Adrenal gland (tissue), 12 donors: ENCODE data around the gene CRIP1. TPM values are rescaled to one million over a fixed set of nuclear protein-coding genes. Genes with fewer than 3 reads are reported as not detected.

Experiments
- DNase-seq, 7 donors: peaks; one replicate each; pipeline ENCODE4 v3.0.0-alpha.2; 2019 to 2020
- H3K27ac ChIP-seq, 5 donors: fragments of 200-600 bp; sonication (generic) in 4 of 5; 1 replicate in 3 of 5; 2 replicates in 2 of 5; pipeline versions ENCODE4 v1.5.1 to v1.8.0; 2016 to 2020; ENCODE audit warnings: mild to moderate bottlenecking in 1 of 5
- H3K27me3 ChIP-seq: fragments of 200-600 bp; 2 replicates; pipeline ENCODE4 v1.8.0; 2021
- H3K36me3 ChIP-seq, 2 donors: fragments of 200-600 bp; replicated peaks in 1 of 2; 1 replicate in 1 of 2; 2 replicates in 1 of 2; pipeline versions ENCODE4 v1.5.1 to v1.8.0; 2018 to 2022
- H3K4me1 ChIP-seq, 2 donors: fragments of 200-600 bp; replicated peaks in 1 of 2; 1 replicate in 1 of 2; 2 replicates in 1 of 2; pipeline versions ENCODE4 v1.5.1 to v1.8.0; 2018 to 2021
- H3K4me3 ChIP-seq, 4 donors: fragments of 200-600 bp; sonication (generic) in 3 of 4; one replicate each; pipeline ENCODE4 v1.5.1; 2016 to 2018
- H3K9me3 ChIP-seq, 3 donors: fragments of 200-600 bp; sonication (generic) in 1 of 3; replicated peaks in 1 of 3; 1 replicate in 2 of 3; 2 replicates in 1 of 3; pipeline versions ENCODE4 v1.5.1 to v1.8.0; 2016 to 2021
- POLR2A ChIP-seq, 2 donors: fragments of 450-650 bp; IDR thresholded peaks; one replicate each; pipeline ENCODE4 v1.6.1; 2017; ENCODE audit warnings: antibody characterized with exemption in 2 of 2, mild to moderate bottlenecking in 2 of 2, moderate library complexity in 1 of 2
- WGBS, 4 donors: extraction: QIAGEN DNeasy Blood & Tissue Kit in 2 of 4; methylation state at CpG; one replicate each; pipeline versions ENCODE4 v1.1.5 to v1.1.7; 2013 to 2017; 5-methylcytosine and 5-hydroxymethylcytosine counted together
- intact Hi-C, 2 donors: fragments of 100-400 bp; cut with DNase I; formaldehyde crosslinking; loops; one replicate each; pipeline versions ENCODE4 v1.14.1 to v1.15.0; 2022 to 2023
- polyA plus RNA-seq, 3 donors: library from polyadenylated mRNA; stranded (reverse); fragments of 200-250 nt in 2 of 3; fragments of 350-450 nt in 1 of 3; fragmentation: Illumina TruSeq in 1 of 3; extraction: RNeasy Lipid Tissue Mini Kit (QIAGEN cat#74804) in 1 of 3; gene quantifications; one replicate each; pipeline ENCODE4 v1.2.3, GENCODE V29; 2013 to 2014
- total RNA-seq, 9 donors: library from RNA; depleted of rRNA in 4 of 9; stranded (reverse); fragments of >200 nt in 4 of 9; fragments of 120-200 nt in 1 of 9; fragmentation: NEBNext Ultra II Directional in 1 of 9; extraction: Animal tissue kit (Norgen Biotek cat#: 25700) in 1 of 9; gene quantifications; one replicate each; pipeline versions ENCODE4 v1.1.0 to v1.2.4, GENCODE V29; 2013 to 2023
- TF ChIP-seq, protein P1 (sequence below), 6 experiments: fragments of 450-650 bp in 4 of 6; fragments of 200-600 bp in 2 of 6; sonication (generic) in 1 of 6; IDR thresholded peaks; 1 replicate in 5 of 6; 2 replicates in 1 of 6; pipeline versions ENCODE4 v1.5.1 to v1.8.0; 2016 to 2021; ENCODE audit warnings: antibody characterized with exemption in 6 of 6, mild to moderate bottlenecking in 2 of 6, moderate library complexity in 1 of 6
- donor health status: healthy with polysubstance abuse.
- donor health status: Bipolar disorder and iron deficiency.
- donor health status: DM: yes; HTN: yes; CAD: no.
- donor health status: DM: no; HTN: no; CAD: no.
- donor health status: DM: no; HTN: no; CAD: no.
- donor health status: DM: yes; HTN: yes; CAD: no.

Gene CRIP1
- total and polyA plus RNA-seq, 12 donors, result 1.9 to 157 (median 9.3) TPM

DNA sequence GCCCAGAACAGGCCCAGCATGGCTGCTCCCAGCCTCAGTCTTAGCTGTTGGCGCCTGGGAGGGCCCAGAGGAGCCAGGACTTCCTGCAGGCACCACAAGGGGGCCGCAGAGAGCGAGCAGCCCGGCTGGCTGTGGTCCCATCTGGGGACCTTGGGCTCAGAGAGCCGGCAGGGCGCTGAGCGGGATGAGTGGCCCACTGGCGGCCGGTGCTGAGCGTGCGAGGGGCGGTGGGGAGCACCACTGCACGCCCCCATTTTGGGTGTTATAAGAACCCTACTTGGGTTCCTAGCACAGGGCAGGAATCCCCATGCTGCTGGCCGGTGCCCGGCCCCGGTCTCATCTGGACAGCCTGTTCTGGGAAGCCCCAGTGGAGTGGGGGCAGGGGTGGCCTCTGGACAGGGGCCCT lies 38.0 kb upstream of the CRIP1 start:
- TF ChIP-seq POLR2A (IDR thresholded peaks at IDR 0.05), result no peak
- TF ChIP-seq, protein P1, sequence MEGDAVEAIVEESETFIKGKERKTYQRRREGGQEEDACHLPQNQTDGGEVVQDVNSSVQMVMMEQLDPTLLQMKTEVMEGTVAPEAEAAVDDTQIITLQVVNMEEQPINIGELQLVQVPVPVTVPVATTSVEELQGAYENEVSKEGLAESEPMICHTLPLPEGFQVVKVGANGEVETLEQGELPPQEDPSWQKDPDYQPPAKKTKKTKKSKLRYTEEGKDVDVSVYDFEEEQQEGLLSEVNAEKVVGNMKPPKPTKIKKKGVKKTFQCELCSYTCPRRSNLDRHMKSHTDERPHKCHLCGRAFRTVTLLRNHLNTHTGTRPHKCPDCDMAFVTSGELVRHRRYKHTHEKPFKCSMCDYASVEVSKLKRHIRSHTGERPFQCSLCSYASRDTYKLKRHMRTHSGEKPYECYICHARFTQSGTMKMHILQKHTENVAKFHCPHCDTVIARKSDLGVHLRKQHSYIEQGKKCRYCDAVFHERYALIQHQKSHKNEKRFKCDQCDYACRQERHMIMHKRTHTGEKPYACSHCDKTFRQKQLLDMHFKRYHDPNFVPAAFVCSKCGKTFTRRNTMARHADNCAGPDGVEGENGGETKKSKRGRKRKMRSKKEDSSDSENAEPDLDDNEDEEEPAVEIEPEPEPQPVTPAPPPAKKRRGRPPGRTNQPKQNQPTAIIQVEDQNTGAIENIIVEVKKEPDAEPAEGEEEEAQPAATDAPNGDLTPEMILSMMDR (IDR thresholded peaks at IDR 0.05), result peak; percentile 79 to 94 (median 93)
- Histone ChIP-seq H3K36me3 (peaks cover 0 to 17% of the 10 kb centered on the region in 2 donors), H3K4me3 (no peak overlapping the region), H3K27ac (no peak overlapping the region), H3K4me1 (peaks cover 0 to 7% of the 10 kb centered on the region in 2 donors), H3K9me3 (no peaks in the 10 kb centered on the region), H3K27me3 (no peaks in the 10 kb centered on the region)
- 18 to 37% (median 19%) methylated on average over 6 to 16 of the region's 16 CpGs; no CpG with 5 or more reads in 1 of the 4 donors for WGBS, 4 donors
- intact Hi-C loops, result loop anchor here in 1 of 2 donors (5.0 kb wide), 1 partner anchor 39 kb away; the partner anchor contains the start of gene CRIP1
- peak; percentile 64 to 89 (median 78) for DNase-seq

DNA sequence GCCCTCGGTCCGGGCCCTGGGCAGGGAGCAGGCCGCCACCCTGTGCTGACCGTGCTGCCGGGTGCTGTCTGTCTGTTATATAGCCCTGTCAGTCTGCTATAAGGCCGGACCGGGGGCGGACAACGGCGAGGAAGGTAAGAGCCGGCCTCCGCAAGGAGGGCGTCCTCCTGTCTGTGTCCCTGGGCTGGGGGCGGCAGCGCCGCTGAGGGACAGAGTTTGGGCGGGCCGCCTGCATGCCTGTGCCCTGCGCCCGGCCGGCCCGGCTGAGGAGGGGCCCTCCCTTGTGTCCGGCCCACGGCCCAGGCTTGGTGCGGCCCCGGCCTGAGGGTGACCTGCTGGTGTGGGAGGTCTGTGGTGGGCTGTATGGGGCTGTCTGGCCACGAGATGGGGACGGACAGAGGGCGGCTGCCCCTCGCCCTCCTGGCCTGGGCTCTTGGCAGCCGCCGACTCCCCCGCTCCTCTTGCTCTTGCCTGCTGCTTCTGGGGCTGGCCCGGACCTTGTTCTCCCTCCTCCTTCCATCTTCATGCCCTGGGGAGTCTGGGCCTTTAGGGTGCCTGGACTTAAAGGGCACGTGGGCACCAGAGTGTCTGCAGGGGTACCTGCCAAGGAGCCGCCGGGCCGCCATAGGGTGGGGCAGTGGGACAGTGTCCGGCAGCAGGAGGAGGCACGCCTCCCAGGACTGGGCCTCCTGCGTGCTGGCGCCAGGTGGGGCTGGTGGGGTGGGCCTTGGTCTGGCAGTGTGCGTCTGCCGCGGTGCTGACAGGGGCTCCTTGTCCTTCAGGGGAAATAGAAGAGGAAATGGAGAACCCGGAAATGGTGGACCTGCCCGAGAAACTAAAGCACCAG lies 37.2 kb upstream of the CRIP1 start:
- no peak overlapping the region for H3K27ac ChIP-seq
- no peaks in the 10 kb centered on the region for H3K9me3 ChIP-seq
- peaks cover 0 to 25% of the 10 kb centered on the region in 2 donors for H3K36me3 ChIP-seq
- no peak for DNase-seq
- 84 to 93% (median 90%) methylated on average over 14 to 47 of the region's 47 CpGs for WGBS, 4 donors
- TF ChIP-seq, protein P1 (IDR thresholded peaks at IDR 0.05), result no peak
- TF ChIP-seq POLR2A (IDR thresholded peaks at IDR 0.05), result no peak
- peaks cover 0 to 7% of the 10 kb centered on the region in 2 donors for H3K4me1 ChIP-seq
- no peak overlapping the region for H3K4me3 ChIP-seq
- intact Hi-C loops, result loop anchor here in 1 of 2 donors (5.0 kb wide), 1 partner anchor 38 kb away; the partner anchor contains the start of gene CRIP1
- no peaks in the 10 kb centered on the region for H3K27me3 ChIP-seq

DNA sequence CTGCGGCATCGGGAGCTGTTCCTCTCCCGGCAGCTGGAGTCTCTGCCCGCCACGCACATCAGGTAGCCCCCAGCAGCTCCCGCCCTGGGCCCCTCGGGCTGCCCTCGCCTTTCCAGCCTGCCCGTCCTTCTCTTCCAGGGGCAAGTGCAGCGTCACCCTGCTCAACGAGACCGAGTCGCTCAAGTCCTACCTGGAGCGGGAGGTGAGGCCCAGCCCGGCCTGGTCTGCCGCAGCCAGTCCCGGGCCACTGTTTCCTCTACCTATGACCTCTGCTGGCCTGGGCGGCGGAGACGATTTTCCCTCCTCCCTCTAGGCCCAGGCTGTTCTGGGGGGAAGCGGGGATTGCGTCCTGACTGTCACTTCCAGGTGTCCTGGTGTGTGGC lies 36.6 kb upstream of the CRIP1 start:
- 89 to 96% (median 89%) methylated on average over 17 to 22 of the region's 22 CpGs for WGBS, 4 donors
- DNase-seq, result no peak
- intact Hi-C loops, result no loop called here

More for the DNA sequence above, 36.6 kb upstream of the CRIP1 start:
- H3K36me3 ChIP-seq, result peaks cover 0 to 31% of the 10 kb centered on the region in 2 donors
- no peak overlapping the region for H3K4me3 ChIP-seq
- TF ChIP-seq, protein P1 (IDR thresholded peaks at IDR 0.05), result no peak
- TF ChIP-seq POLR2A (IDR thresholded peaks at IDR 0.05), result no peak
- no peak overlapping the region for H3K27ac ChIP-seq
- H3K9me3 ChIP-seq, result no peaks in the 10 kb centered on the region
- no peaks in the 10 kb centered on the region for H3K27me3 ChIP-seq
- peaks cover 0 to 7% of the 10 kb centered on the region in 2 donors for H3K4me1 ChIP-seq
